ENCODE data around the gene CDKL1. TPM values are rescaled to one million over a fixed set of nuclear protein-coding genes. Genes with fewer than 3 reads are reported as not detected.

The CDKL1 gene
- total RNA-seq, 4 donors from 2014 or later = 2.9 to 16.6 (median 11.5) TPM

- Histone ChIP-seq H3K4me3 (no peak overlapping the region), H3K9me3 (no peaks in the 10 kb centered on the region), H3K36me3 (no peaks in the 10 kb centered on the region), H3K27me3 (no peaks in the 10 kb centered on the region), H3K4me1 (peaks cover 0 to 18% (median 0%) of the 10 kb centered on the region in 3 donors), H3K27ac (no peak overlapping the region)
- no peak for DNase-seq
- intact Hi-C loops (cut with DNase I) = no loop called here
- no peak for TF ChIP-seq CTCF (IDR thresholded peaks at IDR 0.05)
- 69 to 77% methylated on average over 4 to 8 of the region's 9 CpGs for WGBS, 2 donors
These were observed 8.3 kb downstream of the CDKL1 start for GRCh38 chr14:50388256-50388931.

- no peak overlapping the region for H3K27ac ChIP-seq
- no peaks in the 10 kb centered on the region for H3K9me3 ChIP-seq
- no peak overlapping the region for H3K4me3 ChIP-seq
- no peak for DNase-seq
- TF ChIP-seq CTCF (IDR thresholded peaks at IDR 0.05) (no peak), POLR2A (IDR thresholded peaks at IDR 0.05) (no peak)
- H3K4me1 ChIP-seq = peaks cover 0 to 18% (median 0%) of the 10 kb centered on the region in 3 donors
- H3K27me3 ChIP-seq = no peaks in the 10 kb centered on the region
- 100% methylated on average over 1 of the region's 1 CpG for WGBS, 2 donors
- H3K36me3 ChIP-seq = no peaks in the 10 kb centered on the region
- intact Hi-C loops (cut with DNase I) = no loop called here
These were observed 9.1 kb downstream of the CDKL1 start for GRCh38 chr14:50387548-50387947.

GRCh38 chr14:50383618-50384225 lies 13.0 kb downstream of the CDKL1 start:
- Histone ChIP-seq H3K4me1 (peaks cover 0 to 5% (median 0%) of the 10 kb centered on the region in 3 donors), H3K4me3 (no peak overlapping the region), H3K27ac (no peak overlapping the region), H3K36me3 (no peaks in the 10 kb centered on the region), H3K27me3 (no peaks in the 10 kb centered on the region), H3K9me3 (no peaks in the 10 kb centered on the region)
- TF ChIP-seq CTCF (IDR thresholded peaks at IDR 0.05) (no peak), POLR2A (IDR thresholded peaks at IDR 0.05) (no peak)
- WGBS, 2 donors = 68 to 88% methylated on average over 3 of the region's 3 CpGs
- DNase-seq = no peak
- intact Hi-C loops (cut with DNase I) = no loop called here

GRCh38 chr14:50381823-50382287 lies 14.8 kb downstream of the CDKL1 start:
- Histone ChIP-seq H3K36me3 (no peaks in the 10 kb centered on the region), H3K9me3 (no peaks in the 10 kb centered on the region), H3K4me3 (no peak overlapping the region), H3K27me3 (no peaks in the 10 kb centered on the region), H3K27ac (no peak overlapping the region), H3K4me1 (no peaks in the 10 kb centered on the region)
- TF ChIP-seq CTCF (IDR thresholded peaks at IDR 0.05) (no peak), POLR2A (IDR thresholded peaks at IDR 0.05) (no peak)
- 92 to 93% methylated on average over 14 of the region's 14 CpGs for WGBS, 2 donors
- DNase-seq = no peak
- intact Hi-C loops (cut with DNase I) = no loop called here

- intact Hi-C loops (cut with DNase I) = no loop called here
- H3K4me1 ChIP-seq = no peaks in the 10 kb centered on the region
- H3K9me3 ChIP-seq = no peaks in the 10 kb centered on the region
- no peaks in the 10 kb centered on the region for H3K36me3 ChIP-seq
- 100% methylated on average over 1 of the region's 1 CpG for WGBS, 2 donors
- no peaks in the 10 kb centered on the region for H3K27me3 ChIP-seq
- TF ChIP-seq CTCF (IDR thresholded peaks at IDR 0.05) (no peak), POLR2A (IDR thresholded peaks at IDR 0.05) (no peak)
- no peak overlapping the region for H3K4me3 ChIP-seq
- DNase-seq = no peak
- no peak overlapping the region for H3K27ac ChIP-seq
These were observed 15.7 kb downstream of the CDKL1 start for GRCh38 chr14:50381008-50381407.

All from esophagus squamous epithelium (tissue), 5 donors.